CD4-positive, alpha-beta memory T cell (primary cell): ENCODE results near the gene PCSK6. TPM values are rescaled to one million over a fixed set of nuclear protein-coding genes. Genes with fewer than 3 reads are reported as not detected.

ENCODE experiments used
- CTCF ChIA-PET: fragments of 350-600 bp; sonication (Branson Sonifier 250); formaldehyde crosslinking; loops from one replicate; lab custom pipeline; 2021; ENCODE audit warnings: inconsistent platforms; ENCODE audit not compliant: partially characterized antibody; lab: Charles Lee
- POLR2A ChIA-PET: fragments of 350-600 bp; sonication (Branson Sonifier 250); formaldehyde crosslinking; loops from one replicate; lab custom pipeline; 2021; ENCODE audit not compliant: partially characterized antibody; lab: Charles Lee
- DNase-seq, 5 donors: peaks; one replicate each; pipeline versions ENCODE4 v3.0.0 to v3.0.0-alpha.2; 2020 to 2022; ENCODE audit warnings: mixed read lengths in 1 of 5
- H3K27ac ChIP-seq: one replicate; pipeline ENCODE4 v1.7.0; 2013; ENCODE audit warnings: low read depth, low read length
- H3K27me3 ChIP-seq: 2 replicates; pipeline ENCODE4 v1.7.0; 2013; ENCODE audit warnings: mild to moderate bottlenecking, low read length, moderate library complexity; ENCODE audit not compliant: insufficient read depth
- H3K36me3 ChIP-seq: 2 replicates; pipeline ENCODE4 v1.7.0; 2013; ENCODE audit warnings: mild to moderate bottlenecking, low read length, moderate library complexity; ENCODE audit not compliant: insufficient read depth
- H3K4me1 ChIP-seq: 2 replicates; pipeline ENCODE4 v1.7.0; 2013; ENCODE audit warnings: mild to moderate bottlenecking, low read length, moderate library complexity; ENCODE audit not compliant: insufficient read depth
- H3K4me3 ChIP-seq, 2 donors: one replicate each; pipeline ENCODE4 v1.7.0; 2013; ENCODE audit warnings: low read length in 2 of 2, mild to moderate bottlenecking in 1 of 2
- H3K9me3 ChIP-seq, 2 donors: one replicate each; pipeline ENCODE4 v1.7.0; 2013; ENCODE audit warnings: low read length in 2 of 2, control low read depth in 1 of 2; ENCODE audit not compliant: control insufficient read depth in 1 of 2
- H3K27ac Mint-ChIP-seq, 7 donors: one replicate each; pipeline ENCODE4 v1.8.0; 2020 to 2021; ENCODE audit warnings: mixed read lengths in 7 of 7, mild to moderate bottlenecking in 6 of 7, inconsistent platforms in 3 of 7, moderate library complexity in 3 of 7
- H3K27me3 Mint-ChIP-seq, 2 donors: one replicate each; pipeline ENCODE4 v1.8.0; 2020 to 2021; ENCODE audit warnings: mixed read lengths in 2 of 2
- H3K36me3 Mint-ChIP-seq, 2 donors: one replicate each; pipeline ENCODE4 v1.8.0; 2020 to 2021; ENCODE audit warnings: mixed read lengths in 2 of 2, inconsistent platforms in 1 of 2, mild to moderate bottlenecking in 1 of 2
- H3K4me1 Mint-ChIP-seq, 4 donors: one replicate each; pipeline ENCODE4 v1.8.0; 2020 to 2021; ENCODE audit warnings: mixed read lengths in 4 of 4, mild to moderate bottlenecking in 1 of 4
- H3K4me3 Mint-ChIP-seq, 8 donors: one replicate each; pipeline ENCODE4 v1.8.0; 2020 to 2021; ENCODE audit warnings: mixed read lengths in 8 of 8, mild to moderate bottlenecking in 7 of 8, moderate library complexity in 6 of 8, inconsistent platforms in 3 of 8
- H3K9me3 Mint-ChIP-seq, 8 donors: one replicate each; pipeline ENCODE4 v1.8.0; 2020 to 2021; ENCODE audit warnings: mixed read lengths in 8 of 8, mild to moderate bottlenecking in 5 of 8, inconsistent platforms in 3 of 8, moderate library complexity in 1 of 8
- intact Hi-C: fragments of 100-400 bp; cut with micrococcal nuclease; formaldehyde crosslinking; loops from one replicate; pipeline ENCODE4 v1.15.1; 2023
- polyA plus RNA-seq, 2 donors: library from polyadenylated mRNA; unstranded; fragments of 300-500 nt; fragmentation: Illumina TruSeq; gene quantifications; one replicate each; pipeline ENCODE4 v1.2.3, GENCODE V29; 2021
- total RNA-seq, 2 experiments: library from RNA; stranded (reverse); gene quantifications; one replicate each; pipeline ENCODE4 v1.2.3, GENCODE V29; 2021

PCSK6 gene
- total and polyA plus RNA-seq, 4 experiments from 2014 or later, result 0.08 to 0.53 (median 0.32) TPM

GRCh38 chr15:101429646-101430045, 59.9 kb downstream of the PCSK6 start:
- ChIA-PET CTCF (no interaction called here), POLR2A (no interaction called here)
- Histone ChIP-seq H3K36me3 (no peaks in the 10 kb centered on the region), H3K27ac (no peak overlapping the region), H3K9me3 (no peaks in the 10 kb centered on the region), H3K27me3 (no peaks in the 10 kb centered on the region), H3K4me1 (no peaks in the 10 kb centered on the region), H3K4me3 (no peak overlapping the region)
- H3K4me1 Mint-ChIP-seq, result no peaks in the 10 kb centered on the region
- no peak for DNase-seq
- intact Hi-C loops, result no loop called here
- H3K36me3 Mint-ChIP-seq, result no peaks in the 10 kb centered on the region
- peak overlapping the region in 1 of 7 donors; percentile 61 for H3K27ac Mint-ChIP-seq
- no peaks in the 10 kb centered on the region for H3K9me3 Mint-ChIP-seq
- peaks cover 2 to 18% of the 10 kb centered on the region in 2 donors for H3K27me3 Mint-ChIP-seq
- H3K4me3 Mint-ChIP-seq, result no peak overlapping the region

GRCh38 chr15:101429191-101429590, 60.3 kb downstream of the PCSK6 start:
- no peak overlapping the region for H3K4me3 ChIP-seq
- ChIA-PET CTCF (no interaction called here), POLR2A (no interaction called here)
- Mint-ChIP-seq H3K27ac (no peak overlapping the region), H3K9me3 (no peaks in the 10 kb centered on the region), H3K36me3 (no peaks in the 10 kb centered on the region), H3K4me3 (no peak overlapping the region), H3K27me3 (peaks cover 1 to 17% of the 10 kb centered on the region in 2 donors), H3K4me1 (no peaks in the 10 kb centered on the region)
- H3K27ac ChIP-seq, result no peak overlapping the region
- no peaks in the 10 kb centered on the region for H3K36me3 ChIP-seq
- no peaks in the 10 kb centered on the region for H3K4me1 ChIP-seq
- intact Hi-C loops, result no loop called here
- H3K9me3 ChIP-seq, result no peaks in the 10 kb centered on the region
- no peak for DNase-seq
- no peaks in the 10 kb centered on the region for H3K27me3 ChIP-seq

GRCh38 chr15:101428758-101429157, 60.7 kb downstream of the PCSK6 start:
- intact Hi-C loops, result no loop called here
- H3K36me3 Mint-ChIP-seq, result no peaks in the 10 kb centered on the region

GRCh38 chr15:101427606-101428487, 61.7 kb downstream of the PCSK6 start:
- Mint-ChIP-seq H3K27ac (no peak overlapping the region), H3K27me3 (peaks cover 1 to 15% of the 10 kb centered on the region in 2 donors), H3K9me3 (peaks cover 0 to 2% (median 2%) of the 10 kb centered on the region in 8 donors), H3K36me3 (no peaks in the 10 kb centered on the region), H3K4me1 (no peaks in the 10 kb centered on the region), H3K4me3 (no peak overlapping the region)
- DNase-seq, result no peak
- no peaks in the 10 kb centered on the region for H3K4me1 ChIP-seq
- POLR2A ChIA-PET, result no interaction called here
- no peaks in the 10 kb centered on the region for H3K9me3 ChIP-seq
- H3K36me3 ChIP-seq, result no peaks in the 10 kb centered on the region
- intact Hi-C loops, result no loop called here
- H3K27ac ChIP-seq, result no peak overlapping the region
- H3K27me3 ChIP-seq, result no peaks in the 10 kb centered on the region
- CTCF ChIA-PET, result no interaction called here
- H3K4me3 ChIP-seq, result no peak overlapping the region

More at GRCh38 chr15:101428758-101429157, 60.7 kb downstream of the PCSK6 start:
- peaks cover 0 to 16% of the 10 kb centered on the region in 2 donors for H3K27me3 Mint-ChIP-seq
- H3K9me3 ChIP-seq, result no peaks in the 10 kb centered on the region
- CTCF ChIA-PET, result no interaction called here
- H3K4me1 Mint-ChIP-seq, result no peaks in the 10 kb centered on the region
- no peaks in the 10 kb centered on the region for H3K4me1 ChIP-seq
- POLR2A ChIA-PET, result no interaction called here
- no peak for DNase-seq
- no peak overlapping the region for H3K4me3 ChIP-seq
- no peaks in the 10 kb centered on the region for H3K27me3 ChIP-seq
- H3K9me3 Mint-ChIP-seq, result no peaks in the 10 kb centered on the region
- H3K27ac Mint-ChIP-seq, result no peak overlapping the region
- H3K36me3 ChIP-seq, result no peaks in the 10 kb centered on the region
- H3K4me3 Mint-ChIP-seq, result no peak overlapping the region
- H3K27ac ChIP-seq, result no peak overlapping the region

- peaks cover 6 to 15% of the 10 kb centered on the region in 2 donors for H3K27me3 Mint-ChIP-seq
- no peak overlapping the region for H3K27ac ChIP-seq
- H3K36me3 Mint-ChIP-seq, result no peaks in the 10 kb centered on the region
- ChIA-PET POLR2A (no interaction called here), CTCF (no interaction called here)
- H3K4me3 Mint-ChIP-seq, result no peak overlapping the region
- intact Hi-C loops, result no loop called here
- no peak for DNase-seq
- no peak overlapping the region for H3K4me3 ChIP-seq
- no peak overlapping the region for H3K27ac Mint-ChIP-seq
- H3K27me3 ChIP-seq, result no peaks in the 10 kb centered on the region
- H3K9me3 Mint-ChIP-seq, result peaks cover 0 to 11% (median 7%) of the 10 kb centered on the region in 8 donors
- H3K9me3 ChIP-seq, result no peaks in the 10 kb centered on the region
- H3K36me3 ChIP-seq, result no peaks in the 10 kb centered on the region
- H3K4me1 ChIP-seq, result no peaks in the 10 kb centered on the region
- H3K4me1 Mint-ChIP-seq, result no peaks in the 10 kb centered on the region
Observed at GRCh38 chr15:101426761-101427333, 62.7 kb downstream of the PCSK6 start.

- no peaks in the 10 kb centered on the region for H3K36me3 ChIP-seq
- no peak overlapping the region for H3K27ac ChIP-seq
- no peak overlapping the region for H3K4me3 ChIP-seq
- peaks cover 0 to 11% (median 7%) of the 10 kb centered on the region in 8 donors for H3K9me3 Mint-ChIP-seq
- ChIA-PET POLR2A (no interaction called here), CTCF (no interaction called here)
- no peak overlapping the region for H3K27ac Mint-ChIP-seq
- H3K27me3 Mint-ChIP-seq, result peaks cover 6 to 13% of the 10 kb centered on the region in 2 donors
- DNase-seq, result no peak
- H3K4me1 Mint-ChIP-seq, result no peaks in the 10 kb centered on the region
- H3K4me1 ChIP-seq, result no peaks in the 10 kb centered on the region
- H3K27me3 ChIP-seq, result no peaks in the 10 kb centered on the region
- H3K9me3 ChIP-seq, result no peaks in the 10 kb centered on the region
- intact Hi-C loops, result no loop called here
- H3K36me3 Mint-ChIP-seq, result no peaks in the 10 kb centered on the region
- H3K4me3 Mint-ChIP-seq, result no peak overlapping the region
Observed at GRCh38 chr15:101425787-101426365, 63.6 kb downstream of the PCSK6 start.

GRCh38 chr15:101424984-101425383, 64.5 kb downstream of the PCSK6 start:
- Histone ChIP-seq H3K36me3 (no peaks in the 10 kb centered on the region), H3K9me3 (no peaks in the 10 kb centered on the region), H3K27me3 (no peaks in the 10 kb centered on the region), H3K27ac (no peak overlapping the region), H3K4me3 (no peak overlapping the region), H3K4me1 (no peaks in the 10 kb centered on the region)
- peaks cover 0 to 11% (median 7%) of the 10 kb centered on the region in 8 donors for H3K9me3 Mint-ChIP-seq
- no peaks in the 10 kb centered on the region for H3K36me3 Mint-ChIP-seq
- H3K4me1 Mint-ChIP-seq, result no peaks in the 10 kb centered on the region
- H3K27me3 Mint-ChIP-seq, result peaks cover 6 to 8% of the 10 kb centered on the region in 2 donors
- POLR2A ChIA-PET, result no interaction called here
- no peak overlapping the region for H3K27ac Mint-ChIP-seq
- DNase-seq, result no peak
- CTCF ChIA-PET, result no interaction called here
- H3K4me3 Mint-ChIP-seq, result no peak overlapping the region
- intact Hi-C loops, result no loop called here
